Prostate gland (tissue), 2 donors: ENCODE results near the gene DUSP12. TPM values are rescaled to one million over a fixed set of nuclear protein-coding genes. Genes with fewer than 3 reads are reported as not detected.
A peak's percentile ranks its signal among the peaks of the same experiment; 100 is the strongest.

Experiments
- DNase-seq: peaks from one replicate; pipeline ENCODE4 v3.0.0-alpha.2; 2019; ENCODE audit warnings: low spot score
- H3K27ac ChIP-seq, 2 donors: fragments of 200-600 bp; sonication (generic); 2 replicates each; pipeline ENCODE4 v1.5.1; 2017 to 2019
- H3K27me3 ChIP-seq: fragments of 200-600 bp; sonication (generic); replicated peaks from 2 replicates; pipeline ENCODE4 v1.5.1; 2019; ENCODE audit not compliant: insufficient read depth
- H3K36me3 ChIP-seq, 2 donors: fragments of 200-600 bp; sonication (generic); 1 replicate in 1 of 2; 2 replicates in 1 of 2; pipeline versions ENCODE4 v1.5.1 to v1.8.1; 2017 to 2019
- H3K4me1 ChIP-seq: fragments of 200-600 bp; sonication (generic); replicated peaks from 2 replicates; pipeline ENCODE4 v1.5.1; 2019
- H3K4me3 ChIP-seq, 2 donors: fragments of 200-600 bp; sonication (generic); 2 replicates each; pipeline ENCODE4 v1.5.1; 2017 to 2019
- H3K9me3 ChIP-seq: fragments of 200-600 bp; sonication (generic); 2 replicates; pipeline ENCODE4 v1.5.1; 2017
- POLR2A ChIP-seq: fragments of 450-650 bp; IDR thresholded peaks from one replicate; pipeline ENCODE4 v1.6.1; 2016; ENCODE audit warnings: antibody characterized with exemption, mild to moderate bottlenecking
- POLR2AphosphoS5 ChIP-seq: sonication (generic); formaldehyde crosslinking; IDR thresholded peaks from one replicate; pipeline ENCODE4 v1.6.1; 2017; ENCODE audit warnings: antibody characterized with exemption
- WGBS: methylation state at CpG from one replicate; pipeline ENCODE4 v1.1.5; 2018; 5-methylcytosine and 5-hydroxymethylcytosine counted together
- intact Hi-C: fragments of 100-400 bp; cut with DNase I; formaldehyde crosslinking; loops from one replicate; pipeline ENCODE4 v1.14.2; 2022
- total RNA-seq, 2 donors: library from RNA; depleted of rRNA; stranded (reverse); fragments of >200 nt; gene quantifications; one replicate each; pipeline ENCODE4 v1.1.0, GENCODE V29; 2016
- TF ChIP-seq, protein P1 (sequence below), 4 experiments: fragments of 200-600 bp in 2 of 4; fragments of 450-650 bp in 2 of 4; sonication (generic) in 2 of 4; IDR thresholded peaks; 1 replicate in 3 of 4; 2 replicates in 1 of 4; pipeline ENCODE4 v1.5.1; 2016 to 2019; ENCODE audit warnings: antibody characterized with exemption in 4 of 4, mild to moderate bottlenecking in 2 of 4, moderate library complexity in 2 of 4

DUSP12 gene
- total RNA-seq, 2 donors from 2014 or later: 34.4 to 35.6 TPM

DNA sequence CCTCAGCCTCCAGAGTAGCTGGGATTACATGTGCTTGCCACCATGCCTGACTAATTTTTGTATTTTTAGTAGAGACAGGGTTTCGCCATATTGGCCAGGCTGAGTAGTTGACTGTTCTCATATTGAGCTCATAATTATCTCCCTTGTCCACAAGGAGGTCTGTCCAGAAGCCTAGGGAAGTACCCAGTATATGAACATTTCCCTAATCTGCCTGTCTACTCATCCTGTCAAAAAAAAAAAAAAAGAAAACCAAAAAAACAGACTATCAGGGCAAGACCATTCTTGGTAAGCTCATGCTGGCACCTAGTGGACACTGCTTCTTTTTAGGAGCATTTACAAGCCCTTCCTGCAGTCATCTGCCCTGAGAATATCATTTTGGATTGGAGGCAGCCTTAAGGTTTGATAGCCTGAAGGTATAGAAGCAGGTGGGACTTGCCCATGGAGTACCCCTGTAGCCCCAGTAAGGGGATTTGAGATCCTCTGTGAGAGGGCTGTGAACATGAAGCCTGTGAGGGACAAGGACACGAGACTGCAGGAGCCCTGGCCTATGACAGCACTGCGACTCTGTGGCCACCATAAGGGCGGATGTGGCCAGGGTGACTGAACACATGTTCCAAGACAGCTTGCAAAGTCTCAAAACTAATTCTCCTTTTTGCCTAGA lies 10.8 kb upstream of the DUSP12 start:
- H3K9me3 ChIP-seq: no peaks in the 10 kb centered on the region
- DNase-seq: no peak
- H3K4me1 ChIP-seq: no peaks in the 10 kb centered on the region
- no peak for TF ChIP-seq POLR2A
- TF ChIP-seq, protein P1, sequence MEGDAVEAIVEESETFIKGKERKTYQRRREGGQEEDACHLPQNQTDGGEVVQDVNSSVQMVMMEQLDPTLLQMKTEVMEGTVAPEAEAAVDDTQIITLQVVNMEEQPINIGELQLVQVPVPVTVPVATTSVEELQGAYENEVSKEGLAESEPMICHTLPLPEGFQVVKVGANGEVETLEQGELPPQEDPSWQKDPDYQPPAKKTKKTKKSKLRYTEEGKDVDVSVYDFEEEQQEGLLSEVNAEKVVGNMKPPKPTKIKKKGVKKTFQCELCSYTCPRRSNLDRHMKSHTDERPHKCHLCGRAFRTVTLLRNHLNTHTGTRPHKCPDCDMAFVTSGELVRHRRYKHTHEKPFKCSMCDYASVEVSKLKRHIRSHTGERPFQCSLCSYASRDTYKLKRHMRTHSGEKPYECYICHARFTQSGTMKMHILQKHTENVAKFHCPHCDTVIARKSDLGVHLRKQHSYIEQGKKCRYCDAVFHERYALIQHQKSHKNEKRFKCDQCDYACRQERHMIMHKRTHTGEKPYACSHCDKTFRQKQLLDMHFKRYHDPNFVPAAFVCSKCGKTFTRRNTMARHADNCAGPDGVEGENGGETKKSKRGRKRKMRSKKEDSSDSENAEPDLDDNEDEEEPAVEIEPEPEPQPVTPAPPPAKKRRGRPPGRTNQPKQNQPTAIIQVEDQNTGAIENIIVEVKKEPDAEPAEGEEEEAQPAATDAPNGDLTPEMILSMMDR (IDR thresholded peaks at IDR 0.05): peak in 2 of 4 experiments; percentile 23 to 24
- WGBS: 74% methylated on average over 4 of the region's 4 CpGs
- no peaks in the 10 kb centered on the region for H3K27me3 ChIP-seq
- no peak overlapping the region for H3K4me3 ChIP-seq
- H3K27ac ChIP-seq: no peak overlapping the region
- intact Hi-C loops: no loop called here
- H3K36me3 ChIP-seq: no peaks in the 10 kb centered on the region

DNA sequence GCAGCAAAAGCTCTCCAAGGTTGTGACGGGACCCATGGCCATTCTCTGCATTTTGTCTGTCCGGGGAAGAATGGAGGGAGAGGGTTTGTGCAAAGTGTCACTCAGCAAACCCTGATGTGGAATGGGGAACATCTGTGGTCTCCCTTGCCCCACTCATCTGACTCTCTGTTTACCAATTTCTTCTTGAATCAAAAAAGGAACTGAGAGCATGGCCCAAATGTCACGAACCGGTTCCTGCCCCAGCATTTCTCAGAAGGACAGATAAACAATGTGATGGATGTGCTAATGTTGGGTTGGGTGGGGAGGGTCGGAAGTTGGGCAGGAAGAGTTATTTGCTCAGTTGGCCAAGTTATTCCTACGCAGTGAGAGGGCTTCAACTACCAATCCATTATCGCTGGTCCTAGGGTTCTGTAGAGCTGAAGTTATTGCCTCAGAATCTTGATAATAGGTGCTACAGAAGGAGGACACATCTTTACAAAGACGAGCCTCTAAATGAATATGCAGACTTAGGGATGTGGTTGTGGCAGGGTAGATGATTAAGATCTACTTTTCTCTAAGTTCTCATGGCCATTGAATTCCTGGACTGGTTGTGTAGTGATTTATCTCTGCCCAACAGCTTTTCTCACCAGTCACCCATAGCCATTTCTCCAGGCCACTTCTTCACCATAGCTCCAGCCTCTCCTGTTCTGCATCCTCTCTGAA lies 9.6 kb upstream of the DUSP12 start:
- WGBS: 65% methylated on average over 8 of the region's 8 CpGs
- Histone ChIP-seq H3K4me1 (no peaks in the 10 kb centered on the region), H3K4me3 (no peak overlapping the region), H3K27me3 (no peaks in the 10 kb centered on the region), H3K36me3 (no peaks in the 10 kb centered on the region), H3K27ac (no peak overlapping the region), H3K9me3 (no peaks in the 10 kb centered on the region)
- DNase-seq: no peak
- TF ChIP-seq POLR2A (no peak), POLR2AphosphoS5 (no peak)
- TF ChIP-seq, protein P1 (IDR thresholded peaks at IDR 0.05): no peak
- intact Hi-C loops: no loop called here

DNA sequence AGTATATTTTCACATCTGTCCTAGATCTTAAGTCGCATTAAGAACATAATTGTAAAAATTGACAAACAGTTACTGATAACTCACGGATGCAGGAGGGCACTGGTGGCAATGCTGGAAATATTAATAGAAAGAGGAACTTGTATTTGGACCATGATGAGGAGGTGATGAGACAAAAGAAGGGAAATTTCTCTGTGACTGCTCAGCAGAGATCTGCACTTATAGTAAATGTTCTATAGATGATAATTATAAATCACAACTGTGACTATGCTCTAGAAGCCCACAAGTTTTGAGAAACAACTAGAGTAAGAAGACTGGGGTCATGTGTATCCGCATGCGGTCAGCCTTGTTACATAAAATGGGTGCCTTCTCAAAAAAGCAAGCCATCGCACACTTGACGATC lies 8.7 kb upstream of the DUSP12 start:
- intact Hi-C loops: no loop called here
- no peak overlapping the region for H3K4me3 ChIP-seq
- no peak for DNase-seq
- H3K4me1 ChIP-seq: no peaks in the 10 kb centered on the region
- no peak overlapping the region for H3K27ac ChIP-seq
- H3K36me3 ChIP-seq: no peaks in the 10 kb centered on the region
- no peaks in the 10 kb centered on the region for H3K9me3 ChIP-seq
- TF ChIP-seq POLR2A (no peak), POLR2AphosphoS5 (no peak)
- TF ChIP-seq, protein P1 (IDR thresholded peaks at IDR 0.05): no peak
- H3K27me3 ChIP-seq: no peaks in the 10 kb centered on the region
- WGBS: 86% methylated on average over 6 of the region's 6 CpGs

DNA sequence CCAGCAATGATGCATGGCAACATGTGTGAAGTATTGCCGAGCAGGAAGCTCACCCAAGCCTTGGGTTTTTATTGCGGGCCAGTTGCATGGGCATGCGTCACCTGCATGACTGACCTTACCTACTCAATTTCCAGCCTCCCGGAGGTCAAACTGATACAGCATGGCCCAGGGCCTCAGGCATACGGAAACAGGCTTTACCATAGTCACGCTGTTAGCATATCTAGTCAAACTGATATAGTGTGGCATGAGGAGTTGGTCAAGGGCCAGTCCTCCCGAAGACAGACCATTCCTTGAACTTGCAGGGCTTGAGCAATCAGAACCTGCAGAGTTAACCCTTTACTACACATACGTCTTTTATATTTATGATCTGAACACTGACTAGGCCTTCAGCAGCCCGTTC lies 6.4 kb upstream of the DUSP12 start:
- no peaks in the 10 kb centered on the region for H3K27me3 ChIP-seq
- H3K4me1 ChIP-seq: no peaks in the 10 kb centered on the region
- H3K4me3 ChIP-seq: no peak overlapping the region
- H3K36me3 ChIP-seq: no peaks in the 10 kb centered on the region
- WGBS: 75% methylated on average over 9 of the region's 9 CpGs
- DNase-seq: no peak
- TF ChIP-seq, protein P1 (IDR thresholded peaks at IDR 0.05): no peak
- TF ChIP-seq POLR2A (no peak), POLR2AphosphoS5 (no peak)
- intact Hi-C loops: no loop called here
- H3K9me3 ChIP-seq: no peaks in the 10 kb centered on the region
- H3K27ac ChIP-seq: no peak overlapping the region

DNA sequence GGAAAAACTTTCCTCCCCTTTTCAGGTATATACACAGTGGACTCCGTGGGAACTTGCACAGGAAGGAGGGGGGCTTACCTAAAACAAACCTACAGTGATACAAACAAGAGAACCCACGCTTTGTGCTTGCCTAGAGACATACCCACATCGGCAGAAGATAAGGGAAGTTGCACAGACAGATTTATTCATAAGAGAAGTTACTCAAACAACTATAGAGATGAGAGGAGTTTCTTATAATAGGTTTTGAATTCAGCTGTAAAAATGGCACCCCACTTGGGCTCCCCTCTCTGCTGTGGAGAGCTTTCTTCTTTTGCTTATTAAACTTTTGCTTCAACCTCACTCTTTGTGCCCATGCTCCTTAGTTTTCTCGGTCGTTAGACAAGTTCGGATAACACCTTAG lies 1.8 kb upstream of the DUSP12 start:
- H3K9me3 ChIP-seq: no peaks in the 10 kb centered on the region
- H3K4me1 ChIP-seq: no peaks in the 10 kb centered on the region
- no peaks in the 10 kb centered on the region for H3K27me3 ChIP-seq
- no peak for DNase-seq
- TF ChIP-seq, protein P1 (IDR thresholded peaks at IDR 0.05): no peak
- TF ChIP-seq POLR2A: no peak
- TF ChIP-seq POLR2AphosphoS5: no peak
- H3K27ac ChIP-seq: no peak overlapping the region
- no peak overlapping the region for H3K4me3 ChIP-seq
- H3K36me3 ChIP-seq: no peaks in the 10 kb centered on the region
- WGBS: 42% methylated on average over 6 of the region's 6 CpGs
- intact Hi-C loops: no loop called here
